ENCODE results near the gene MRPL21. TPM values are rescaled to one million over a fixed set of nuclear protein-coding genes. Genes with fewer than 3 reads are reported as not detected.

The MRPL21 gene
- total RNA-seq, 2 donors from 2014 or later, result 44.9 to 47.5 TPM

DNA sequence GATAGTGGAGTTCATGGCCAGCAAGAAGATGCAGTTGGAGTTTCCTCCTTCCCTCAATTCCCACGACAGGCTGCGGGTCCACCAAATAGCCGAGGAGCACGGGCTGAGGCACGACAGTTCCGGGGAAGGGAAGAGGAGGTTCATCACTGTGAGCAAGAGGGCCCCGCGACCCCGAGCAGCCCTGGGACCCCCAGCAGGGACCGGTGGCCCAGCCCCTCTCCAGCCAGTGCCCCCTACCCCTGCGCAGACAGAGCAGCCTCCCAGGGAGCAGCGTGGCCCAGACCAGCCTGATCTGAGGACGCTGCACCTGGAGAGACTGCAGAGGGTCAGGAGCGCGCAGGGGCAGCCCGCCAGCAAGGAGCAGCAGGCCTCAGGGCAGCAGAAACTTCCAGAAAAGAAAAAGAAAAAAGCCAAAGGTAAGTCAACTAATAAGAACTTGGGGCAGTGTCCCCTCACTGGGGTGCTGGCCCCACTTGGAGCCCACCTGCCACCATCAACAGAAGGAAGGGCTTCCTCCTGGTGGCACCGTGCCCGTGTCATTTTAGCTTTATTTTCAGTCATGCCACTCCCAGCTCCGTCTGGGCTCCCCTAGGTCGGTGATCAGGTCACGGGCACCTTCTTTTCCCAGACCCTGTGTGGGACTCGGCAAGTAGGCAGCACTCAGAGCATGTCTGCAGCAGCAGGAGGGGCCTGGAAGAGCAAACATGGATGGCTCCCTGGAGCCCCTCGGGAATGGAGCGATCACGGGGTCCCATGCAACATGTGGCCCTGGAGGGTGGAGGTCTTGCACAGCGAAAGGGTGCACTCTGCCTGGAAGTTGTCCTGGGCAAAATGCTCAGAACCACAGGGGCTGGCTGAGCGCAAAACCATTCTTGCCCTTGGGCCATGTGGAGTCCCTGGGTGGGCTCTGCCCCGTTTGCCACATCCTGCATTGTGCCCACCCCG, 33.3 kb upstream of the MRPL21 start:
- no peak for DNase-seq (ENCODE audit: low spot score)
- intact Hi-C loops (cut with DNase I), result loop anchor here in 1 of 2 donors (10.0 kb wide), 1 partner anchor 148 kb away; no protein-coding TSS in a partner anchor

DNA sequence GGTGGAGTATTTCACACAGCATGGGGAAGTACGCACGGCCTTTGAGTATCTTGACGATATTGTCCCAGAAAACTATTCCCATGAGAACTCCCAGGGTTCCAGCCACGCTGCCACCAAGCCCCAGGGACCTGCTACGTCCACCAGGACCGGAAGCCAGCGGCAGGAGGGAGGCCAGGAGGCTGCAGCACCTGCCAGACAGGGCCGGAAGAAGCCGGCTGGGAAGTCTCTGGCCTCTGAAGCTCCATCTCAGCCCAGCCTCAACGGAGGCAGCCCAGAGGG, 32.7 kb upstream of the MRPL21 start:
- intact Hi-C loops (cut with DNase I), result loop anchor here in 1 of 2 donors (10.0 kb wide), 1 partner anchor 149 kb away; no protein-coding TSS in a partner anchor
- DNase-seq (ENCODE audit: low spot score), result no peak

GRCh38 chr11:68935516-68936357, 32.1 kb upstream of the MRPL21 start:
- intact Hi-C loops (cut with DNase I), result loop anchor here in 1 of 2 donors (10.0 kb wide), 1 partner anchor 149 kb away; no protein-coding TSS in a partner anchor
- no peak for DNase-seq (ENCODE audit: low spot score)

- intact Hi-C loops (cut with DNase I), result loop anchor here in 1 of 2 donors (10.0 kb wide), 1 partner anchor 150 kb away; no protein-coding TSS in a partner anchor
- DNase-seq (ENCODE audit: low spot score), result no peak
Measured at GRCh38 chr11:68935066-68935465, 31.4 kb upstream of the MRPL21 start.

DNA sequence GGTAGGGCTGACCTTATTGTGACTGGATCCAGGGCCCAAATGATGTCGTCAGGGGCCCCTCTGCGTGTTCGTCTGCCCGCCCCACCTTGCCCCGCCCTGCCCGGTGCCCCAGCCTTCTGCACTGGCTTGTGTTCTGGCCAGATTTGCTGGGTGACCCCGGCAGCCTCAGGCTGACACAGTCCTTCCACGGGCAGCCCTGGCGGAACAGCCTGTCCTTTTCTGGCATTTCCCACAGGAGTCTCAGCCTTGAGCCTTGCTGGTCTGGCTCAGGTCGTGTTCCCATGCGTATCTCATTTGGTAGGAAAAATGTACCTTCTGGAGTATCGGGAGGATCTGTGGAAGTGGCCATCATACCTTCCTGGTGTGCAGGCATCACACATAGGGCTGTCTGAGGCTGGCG, 31.0 kb upstream of the MRPL21 start:
- DNase-seq (ENCODE audit: low spot score), result no peak
- intact Hi-C loops (cut with DNase I), result loop anchor here in 1 of 2 donors (10.0 kb wide), 1 partner anchor 150 kb away; no protein-coding TSS in a partner anchor

- intact Hi-C loops (cut with DNase I), result loop anchor here in 1 of 2 donors (10.0 kb wide), 1 partner anchor 151 kb away; no protein-coding TSS in a partner anchor
- no peak for DNase-seq (ENCODE audit: low spot score)
Measured at GRCh38 chr11:68934321-68934645, 30.7 kb upstream of the MRPL21 start.

DNA sequence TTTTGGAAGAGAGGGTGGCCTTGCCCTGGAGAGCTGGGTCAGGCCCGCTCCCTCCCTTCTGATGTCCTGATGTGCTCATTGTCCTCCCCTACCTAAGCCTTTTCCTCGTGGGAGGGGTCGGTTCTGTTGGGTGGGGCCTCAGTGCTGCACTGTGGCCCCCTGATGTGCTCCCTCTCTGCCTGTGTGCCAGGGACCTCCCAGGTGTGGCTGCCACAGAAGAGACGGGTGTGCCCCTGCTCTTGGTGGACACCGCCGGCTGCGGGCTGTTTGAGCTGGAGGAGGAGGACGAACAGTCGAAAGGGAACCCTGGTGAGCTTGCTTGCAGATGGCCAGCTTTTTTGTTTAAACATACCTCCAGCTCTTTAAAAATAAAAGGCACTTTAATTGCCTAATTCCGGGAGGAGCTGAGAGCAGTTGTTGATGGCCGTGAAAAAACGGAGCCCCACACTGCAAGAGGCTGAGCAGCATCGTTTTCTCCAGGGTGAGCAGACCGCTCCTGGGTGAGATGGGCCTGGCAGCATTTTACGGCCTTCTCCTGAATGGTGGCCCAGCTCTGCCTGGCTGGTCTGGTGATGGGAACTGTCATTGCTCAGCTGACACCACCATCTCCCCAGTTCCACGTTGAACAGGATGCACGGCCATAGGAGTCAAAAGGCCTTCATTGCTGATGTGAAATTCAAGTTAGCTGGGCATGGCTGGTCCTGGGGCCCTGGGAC, 30.1 kb upstream of the MRPL21 start:
- no peak for DNase-seq (ENCODE audit: low spot score)
- intact Hi-C loops (cut with DNase I), result loop anchor here in 1 of 2 donors (10.0 kb wide), 1 partner anchor 151 kb away; no protein-coding TSS in a partner anchor

- intact Hi-C loops (cut with DNase I), result loop anchor here in 1 of 2 donors (10.0 kb wide), 1 partner anchor 152 kb away; no protein-coding TSS in a partner anchor
- peak; percentile 58 for DNase-seq (ENCODE audit: low spot score)
Measured at GRCh38 chr11:68932933-68933577, 29.4 kb upstream of the MRPL21 start.

GRCh38 chr11:68932358-68932757, 28.7 kb upstream of the MRPL21 start:
- intact Hi-C loops (cut with DNase I), result loop anchor here in 1 of 2 donors (10.0 kb wide), 1 partner anchor 152 kb away; no protein-coding TSS in a partner anchor
- peak; percentile 62 for DNase-seq (ENCODE audit: low spot score)

- intact Hi-C loops (cut with DNase I), result loop anchor here in 1 of 2 donors (10.0 kb wide), 1 partner anchor 153 kb away; no protein-coding TSS in a partner anchor
- no peak for DNase-seq (ENCODE audit: low spot score)
Measured at GRCh38 chr11:68931911-68932310, 28.3 kb upstream of the MRPL21 start.

GRCh38 chr11:68930991-68931855, 27.6 kb upstream of the MRPL21 start:
- intact Hi-C loops (cut with DNase I), result loop anchor here in 1 of 2 donors (10.0 kb wide), 1 partner anchor 154 kb away; no protein-coding TSS in a partner anchor
- DNase-seq (ENCODE audit: low spot score), result no peak

DNA sequence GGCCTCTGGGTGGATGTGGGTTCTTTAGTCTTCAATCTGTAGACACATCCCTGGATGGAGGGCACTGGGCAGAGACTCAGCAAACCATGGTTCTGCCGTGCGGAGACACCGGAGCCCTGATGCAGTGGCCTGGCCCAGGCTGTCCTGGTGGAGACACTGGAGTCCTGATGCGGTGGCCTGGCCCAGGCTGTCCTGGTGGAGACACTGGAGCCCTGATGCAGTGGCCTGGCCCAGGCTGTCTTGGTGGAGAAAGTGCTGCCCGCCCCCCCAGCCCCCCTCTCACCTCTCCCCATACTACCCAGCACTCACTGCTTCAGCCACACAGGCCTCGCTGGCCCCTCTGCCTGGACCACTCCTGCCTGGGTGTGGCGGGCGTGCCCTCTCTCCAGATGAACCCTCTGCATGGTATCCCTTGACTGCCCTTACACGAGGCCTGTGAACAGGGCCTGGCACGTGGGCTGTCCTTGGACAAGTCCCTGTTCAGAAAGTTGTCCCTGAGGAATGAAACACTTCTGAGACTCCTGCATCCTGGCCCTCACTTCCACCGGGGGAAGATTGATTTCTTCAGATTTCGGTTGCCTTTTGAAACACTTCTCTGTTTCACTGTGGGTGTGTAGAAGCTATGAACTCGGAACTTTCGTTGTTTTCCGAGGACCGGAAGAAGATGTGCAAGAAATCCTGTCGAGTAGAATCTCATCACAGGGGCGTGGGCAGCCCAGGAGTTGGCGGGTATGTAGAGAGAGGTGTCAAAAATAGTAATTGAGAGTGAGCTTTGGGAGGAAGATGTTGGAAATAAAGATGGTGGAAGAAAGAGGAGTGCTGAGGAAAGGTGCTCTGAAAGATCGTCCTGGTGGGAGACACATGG, 26.3 kb upstream of the MRPL21 start:
- intact Hi-C loops (cut with DNase I), result loop anchor here in 1 of 2 donors (10.0 kb wide), 1 partner anchor 155 kb away; no protein-coding TSS in a partner anchor
- DNase-seq (ENCODE audit: low spot score), result no peak

- DNase-seq (ENCODE audit: low spot score), result no peak
- intact Hi-C loops (cut with DNase I), result no loop called here
Measured at GRCh38 chr11:68929135-68929534, 25.5 kb upstream of the MRPL21 start.

DNA sequence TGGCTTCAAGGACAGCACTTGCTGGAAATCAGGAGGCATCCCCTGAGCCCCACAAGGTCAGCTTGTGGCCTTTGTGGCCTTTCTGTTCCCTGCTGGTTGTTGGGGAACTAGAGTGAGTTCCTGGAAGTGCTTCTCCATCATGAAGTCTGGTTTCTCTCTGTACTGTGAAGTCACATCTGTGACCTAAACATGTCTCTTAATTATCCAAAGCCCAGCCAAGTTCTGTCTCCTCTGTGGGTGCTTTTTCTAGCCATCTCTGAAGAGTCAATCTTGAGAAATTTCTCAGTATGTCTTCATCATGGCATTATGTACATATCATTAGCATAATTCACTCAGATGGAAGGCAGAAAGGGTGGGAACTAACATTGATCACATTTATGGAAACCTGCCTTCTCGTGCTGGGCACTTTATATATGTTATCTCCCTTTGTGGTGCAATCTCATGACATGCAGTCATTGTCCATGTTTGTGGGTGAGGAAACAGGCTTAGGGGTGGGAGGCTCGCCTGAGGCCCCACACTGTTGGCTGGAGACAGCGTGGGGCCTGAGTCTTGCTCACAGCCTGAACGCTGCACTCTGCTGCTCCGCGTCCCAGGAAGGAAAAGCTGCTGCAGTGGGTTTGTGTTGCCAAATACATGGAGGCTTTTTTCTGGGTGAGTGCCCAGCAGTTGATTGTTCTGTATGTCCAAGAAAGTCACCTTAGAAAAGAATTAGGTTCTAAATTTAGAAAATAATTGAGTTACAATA, 24.7 kb upstream of the MRPL21 start:
- intact Hi-C loops (cut with DNase I), result no loop called here
- no peak for DNase-seq (ENCODE audit: low spot score)

GRCh38 chr11:68927280-68928135, 23.9 kb upstream of the MRPL21 start:
- intact Hi-C loops (cut with DNase I), result no loop called here
- no peak for DNase-seq (ENCODE audit: low spot score)
